A673 (cell line): ENCODE results near the gene SCAF1.
"Not testable (repeated sequence)": the region's sequence is repeated elsewhere in the genome, so short reads cannot be mapped to it uniquely, and the experiment has no call there.

Source experiments
- EZH2 ChIP-seq: fragments of 200-600 bp; sonication (generic); IDR thresholded peaks from 2 replicates; pipeline ENCODE4 v1.6.1; 2017; ENCODE audit warnings: borderline replicate concordance, low read depth, mild to moderate bottlenecking, mixed read lengths, antibody characterized with exemption, low read length; ENCODE audit not compliant: poor library complexity, severe bottlenecking
- TF ChIP-seq, protein P1 (sequence below): fragments of 300-800, 200-600 bp; sonication (generic); conservative IDR thresholded peaks from 2 replicates; pipeline ENCODE4 v1.5.1; 2017; ENCODE audit warnings: low read depth, mild to moderate bottlenecking, antibody characterized with exemption, low read length, moderate library complexity, mixed read lengths

GRCh38 chr19:49633273-49633672 is 8.7 kb upstream of the SCAF1 start:
- TF ChIP-seq, protein P1, sequence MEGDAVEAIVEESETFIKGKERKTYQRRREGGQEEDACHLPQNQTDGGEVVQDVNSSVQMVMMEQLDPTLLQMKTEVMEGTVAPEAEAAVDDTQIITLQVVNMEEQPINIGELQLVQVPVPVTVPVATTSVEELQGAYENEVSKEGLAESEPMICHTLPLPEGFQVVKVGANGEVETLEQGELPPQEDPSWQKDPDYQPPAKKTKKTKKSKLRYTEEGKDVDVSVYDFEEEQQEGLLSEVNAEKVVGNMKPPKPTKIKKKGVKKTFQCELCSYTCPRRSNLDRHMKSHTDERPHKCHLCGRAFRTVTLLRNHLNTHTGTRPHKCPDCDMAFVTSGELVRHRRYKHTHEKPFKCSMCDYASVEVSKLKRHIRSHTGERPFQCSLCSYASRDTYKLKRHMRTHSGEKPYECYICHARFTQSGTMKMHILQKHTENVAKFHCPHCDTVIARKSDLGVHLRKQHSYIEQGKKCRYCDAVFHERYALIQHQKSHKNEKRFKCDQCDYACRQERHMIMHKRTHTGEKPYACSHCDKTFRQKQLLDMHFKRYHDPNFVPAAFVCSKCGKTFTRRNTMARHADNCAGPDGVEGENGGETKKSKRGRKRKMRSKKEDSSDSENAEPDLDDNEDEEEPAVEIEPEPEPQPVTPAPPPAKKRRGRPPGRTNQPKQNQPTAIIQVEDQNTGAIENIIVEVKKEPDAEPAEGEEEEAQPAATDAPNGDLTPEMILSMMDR = not testable (repeated sequence)
- TF ChIP-seq EZH2 = not testable (repeated sequence)
